UCSD-AML1 (cell line): Measurements from ENCODE around the gene ST6GALNAC3.

Experiments used
- DNase-seq: peaks from one replicate; lab custom pipeline; 2025; ENCODE audit not compliant: unreplicated experiment; lab: John Stamatoyannopoulos, UW

The ST6GALNAC3 gene

GRCh38 chr1:76410499-76410898 is 336.0 kb downstream of the ST6GALNAC3 start:
- no peak for DNase-seq

DNA sequence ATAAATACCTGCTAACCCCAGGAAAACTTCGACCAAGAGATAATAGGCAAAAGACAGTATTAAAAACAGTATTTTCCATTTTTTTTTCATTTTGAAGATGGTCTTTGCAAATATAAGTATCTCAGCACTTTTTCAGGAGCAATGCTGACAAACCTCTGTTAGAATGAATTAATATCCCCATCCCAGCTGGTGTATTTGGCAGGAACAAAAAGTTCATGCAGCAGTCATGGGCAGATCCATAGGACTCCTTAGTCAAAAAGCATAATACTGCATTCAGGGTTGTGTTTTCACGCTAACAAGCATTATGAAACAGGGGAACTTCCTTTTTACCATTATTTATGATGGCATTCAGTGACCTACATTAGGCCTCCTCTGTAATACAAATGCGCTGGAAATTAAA is 344.0 kb downstream of the ST6GALNAC3 start:
- no peak for DNase-seq

DNA sequence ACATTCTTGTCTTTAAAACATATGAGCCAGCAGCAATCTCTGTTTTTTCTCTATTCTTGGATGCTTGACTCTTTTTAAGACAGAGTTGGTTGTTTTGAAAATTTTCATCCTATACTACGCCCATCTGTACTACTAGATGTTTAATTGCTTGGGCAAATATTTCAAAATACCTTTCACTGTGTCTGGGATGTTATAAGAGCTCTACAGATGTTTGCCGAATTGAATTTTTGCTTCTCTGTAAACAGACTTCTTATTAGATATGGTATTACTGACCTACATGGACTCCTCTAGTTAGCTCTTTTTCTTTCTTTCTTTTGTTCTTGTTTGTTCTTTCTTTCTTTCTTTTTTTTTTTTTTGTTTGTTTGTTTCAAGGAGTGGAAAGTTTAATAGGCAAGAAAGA is 345.1 kb downstream of the ST6GALNAC3 start:
- no peak for DNase-seq

GRCh38 chr1:76425201-76426145 is 350.9 kb downstream of the ST6GALNAC3 start:
- no peak for DNase-seq

DNA sequence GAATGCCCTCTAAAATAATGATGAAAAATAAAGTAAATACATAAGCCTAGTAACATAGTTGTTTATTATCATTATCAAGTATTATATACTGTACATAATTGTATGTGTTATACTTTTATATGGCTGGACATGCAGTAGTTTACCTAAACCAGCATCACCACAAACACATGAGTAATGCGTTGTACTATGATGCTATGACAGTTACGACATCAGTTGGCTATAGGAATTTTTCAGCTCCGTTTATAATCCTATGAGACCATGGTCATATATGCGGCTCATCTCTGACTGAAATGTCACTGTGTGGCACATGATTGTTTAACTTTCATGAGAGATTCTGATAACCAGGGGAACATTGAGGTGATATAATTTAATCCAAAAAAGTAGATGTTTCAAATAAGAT is 352.1 kb downstream of the ST6GALNAC3 start:
- DNase-seq = no peak

DNA sequence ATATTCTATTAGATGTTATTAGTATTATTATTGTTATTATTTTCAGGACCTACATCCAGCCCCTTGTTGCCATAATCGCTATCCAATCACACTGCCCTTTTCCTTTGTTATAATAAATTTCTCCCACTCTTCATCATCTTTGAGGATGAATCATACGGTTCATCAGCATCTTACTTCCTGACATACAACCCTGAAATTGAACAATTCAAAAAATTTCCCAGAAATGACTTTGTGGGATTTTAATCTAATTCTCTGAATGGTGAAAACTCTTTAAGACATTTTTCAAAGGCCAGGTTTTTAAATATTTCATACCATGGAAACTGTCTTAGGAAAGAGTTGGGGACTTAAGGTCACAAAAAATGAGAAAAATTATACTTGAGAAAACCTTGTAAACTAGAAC is 353.5 kb downstream of the ST6GALNAC3 start:
- no peak for DNase-seq

DNA sequence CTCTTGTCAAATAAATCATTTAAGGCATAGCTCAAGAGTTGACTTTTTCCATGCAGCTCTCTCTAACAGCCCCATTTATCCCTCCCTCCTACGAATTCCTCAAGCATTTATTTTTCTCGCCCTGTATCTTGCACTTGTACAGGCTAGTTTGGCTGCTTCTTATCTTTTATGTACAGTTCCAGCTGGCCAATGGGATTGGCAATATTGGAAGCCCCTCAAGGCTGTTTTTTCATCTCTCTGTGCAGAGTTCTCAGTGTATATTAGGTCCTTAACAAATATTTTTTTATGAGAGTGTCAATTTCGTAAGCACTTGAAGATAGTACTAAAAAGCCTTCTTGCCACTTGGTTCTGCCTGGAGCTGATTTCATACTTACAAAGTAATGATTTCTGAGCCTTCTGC is 356.0 kb downstream of the ST6GALNAC3 start:
- no peak for DNase-seq

GRCh38 chr1:76433526-76433925 is 359.0 kb downstream of the ST6GALNAC3 start:
- no peak for DNase-seq

- no peak for DNase-seq
Measured at GRCh38 chr1:76443217-76443616, 368.7 kb downstream of the ST6GALNAC3 start.

- no peak for DNase-seq
Measured at GRCh38 chr1:76444773-76445172, 370.2 kb downstream of the ST6GALNAC3 start.

- DNase-seq = no peak
Measured at GRCh38 chr1:76450229-76450628, 375.7 kb downstream of the ST6GALNAC3 start.

DNA sequence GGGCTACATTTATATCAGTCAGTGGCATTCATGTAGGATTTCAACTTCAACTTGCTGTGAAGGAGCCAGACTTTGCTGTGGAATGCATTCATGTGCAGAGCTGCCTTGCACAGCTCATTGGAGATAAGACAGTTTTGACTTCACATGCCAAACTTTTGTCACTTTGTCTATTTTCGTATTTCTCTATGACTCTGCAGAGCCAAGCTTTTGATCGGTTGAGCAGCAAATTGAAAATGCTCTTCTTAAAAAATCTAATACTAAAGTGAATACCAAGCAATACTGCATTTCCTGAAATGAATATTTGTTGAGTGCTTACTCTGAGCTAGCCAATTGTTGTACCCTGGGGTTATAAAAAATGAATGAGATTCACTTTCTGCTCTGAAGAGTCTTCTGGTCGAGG is 388.7 kb downstream of the ST6GALNAC3 start:
- DNase-seq = no peak

GRCh38 chr1:76463849-76464248 is 389.3 kb downstream of the ST6GALNAC3 start:
- no peak for DNase-seq

DNA sequence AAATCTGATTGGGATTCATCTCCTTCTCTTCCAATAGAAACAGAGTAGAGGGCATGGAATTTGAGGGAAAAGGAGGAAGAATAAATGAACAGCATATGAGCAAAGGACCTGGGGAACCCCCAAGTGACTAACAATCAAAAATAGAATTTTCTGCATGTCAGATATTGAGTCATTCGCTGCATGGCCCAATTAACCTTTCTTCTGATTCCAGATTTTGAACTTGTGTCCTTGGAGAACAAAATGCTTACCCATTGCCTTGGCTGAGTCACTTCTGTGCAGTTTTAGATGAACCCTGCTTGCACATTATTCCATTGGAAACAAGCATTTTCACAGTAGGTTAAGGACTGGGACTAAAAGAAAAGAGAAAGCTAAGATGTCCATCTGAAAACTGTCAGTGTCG is 390.5 kb downstream of the ST6GALNAC3 start:
- no peak for DNase-seq

GRCh38 chr1:76470166-76470565 is 395.6 kb downstream of the ST6GALNAC3 start:
- DNase-seq = no peak

DNA sequence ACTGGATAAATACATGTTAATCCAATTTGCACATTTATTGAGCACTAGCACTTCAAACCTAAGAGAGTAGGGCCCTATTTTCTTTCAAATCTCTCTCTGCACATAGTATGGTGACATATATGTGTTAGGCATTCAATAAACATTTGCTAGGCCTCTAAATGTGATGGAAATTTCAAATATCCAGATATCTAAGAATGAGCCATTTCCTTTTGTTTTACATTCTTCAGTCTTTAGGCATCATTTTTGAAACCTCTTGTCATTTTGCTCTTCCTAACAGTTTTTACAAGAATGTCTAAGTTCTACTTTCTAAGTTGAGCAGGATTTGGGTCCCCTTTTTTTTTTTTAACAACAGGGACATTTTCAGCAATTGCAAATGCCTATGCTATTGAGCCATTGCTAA is 397.0 kb downstream of the ST6GALNAC3 start:
- no peak for DNase-seq

DNA sequence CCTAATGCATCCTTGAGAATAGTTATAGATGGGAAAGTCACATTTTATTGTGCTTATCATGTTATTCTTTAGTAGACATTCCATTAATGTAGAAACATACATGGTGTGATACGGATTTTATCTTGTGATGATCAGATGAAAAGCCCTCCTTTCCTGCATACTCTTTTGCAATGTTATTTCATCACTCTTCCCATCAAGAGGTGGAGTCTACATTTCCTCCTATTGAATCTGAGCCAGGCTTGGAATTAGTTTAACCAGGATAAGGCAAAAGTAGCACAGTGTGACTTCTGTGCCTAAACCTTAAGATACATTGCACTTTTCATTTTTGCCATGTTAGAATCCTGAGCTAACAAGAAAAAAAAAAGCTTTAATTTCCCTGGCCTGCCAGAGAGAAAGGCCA is 399.0 kb downstream of the ST6GALNAC3 start:
- no peak for DNase-seq

- DNase-seq = no peak
Measured at GRCh38 chr1:76474922-76475321, 400.4 kb downstream of the ST6GALNAC3 start.

DNA sequence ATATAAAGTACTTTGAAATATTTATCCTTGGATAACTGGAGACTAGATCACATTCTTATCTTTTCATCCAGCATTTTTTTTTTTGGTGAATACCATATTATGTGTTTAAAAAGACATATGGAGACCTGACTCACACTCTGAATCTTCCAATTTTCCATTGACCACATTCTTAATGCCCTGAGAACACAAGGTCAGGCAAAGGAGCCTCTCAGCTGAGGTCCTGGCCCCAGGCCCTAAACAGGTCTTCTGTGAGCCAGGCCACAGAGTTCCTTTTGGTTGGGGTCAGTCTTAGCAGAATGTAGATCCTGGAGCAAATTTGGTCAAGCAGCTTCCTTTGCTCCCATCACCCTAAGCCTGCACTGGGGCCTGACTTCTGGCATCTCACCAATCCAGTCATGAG is 402.6 kb downstream of the ST6GALNAC3 start:
- DNase-seq = no peak

- no peak for DNase-seq
Measured at GRCh38 chr1:76480827-76481226, 406.3 kb downstream of the ST6GALNAC3 start.

DNA sequence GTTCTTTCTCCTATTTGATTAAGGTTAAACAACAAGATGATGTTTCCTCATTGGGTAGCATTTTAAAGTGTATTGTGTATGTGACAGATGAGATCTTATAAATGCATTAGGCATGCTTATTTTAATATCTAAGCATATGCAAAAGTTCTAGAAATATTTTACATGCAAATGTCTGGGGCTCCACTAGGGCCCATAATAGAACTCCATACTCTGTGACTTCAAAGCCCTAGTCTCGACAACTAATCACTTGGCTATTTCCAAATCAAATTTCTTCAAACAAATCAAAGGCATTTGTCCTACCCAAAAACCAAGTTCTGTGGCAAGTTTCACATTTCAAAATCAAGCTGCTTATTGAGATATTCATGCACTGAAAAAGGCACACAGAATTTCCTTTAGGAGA is 407.1 kb downstream of the ST6GALNAC3 start:
- no peak for DNase-seq

DNA sequence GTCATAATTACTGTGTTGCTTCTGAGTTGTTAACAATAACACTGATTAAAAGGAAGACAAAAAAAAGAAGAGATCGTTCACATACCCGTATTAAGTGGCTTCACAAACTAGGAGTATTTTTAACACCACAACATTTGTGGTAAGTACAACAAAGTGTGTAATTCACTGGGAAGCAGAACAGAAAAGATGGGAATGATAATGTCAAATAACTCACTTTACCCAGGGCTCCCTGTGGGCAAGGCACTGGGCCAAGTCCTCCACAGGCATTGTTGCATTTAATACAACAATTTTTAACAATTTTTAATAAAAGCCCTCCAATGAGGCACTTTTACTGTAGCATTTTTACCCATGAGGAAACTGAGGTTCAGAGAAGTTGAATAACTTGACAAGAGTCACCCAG is 407.7 kb downstream of the ST6GALNAC3 start:
- DNase-seq = no peak

DNA sequence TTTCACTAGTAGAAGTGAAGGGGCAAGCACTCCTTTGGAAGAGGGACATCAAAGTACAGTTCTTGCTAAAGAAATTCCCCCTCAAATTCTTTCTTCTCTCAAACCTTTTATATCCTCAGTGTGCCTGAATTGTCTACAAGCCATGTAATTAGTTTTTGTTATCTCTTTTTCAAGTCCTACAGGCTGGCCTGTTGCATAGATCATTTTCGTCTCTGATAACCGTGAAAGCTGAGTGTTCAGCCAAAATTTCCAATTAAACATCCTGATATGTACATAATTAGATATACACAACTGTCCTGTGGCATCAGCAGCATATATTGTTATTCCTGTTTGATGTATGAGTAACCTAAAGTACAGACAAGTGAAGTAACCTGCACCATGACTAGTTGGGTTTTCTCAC is 417.2 kb downstream of the ST6GALNAC3 start:
- DNase-seq = no peak
